IMR-90 (cell line): ENCODE measurements around the gene CPEB1. TPM values are rescaled to one million over a fixed set of nuclear protein-coding genes. Genes with fewer than 3 reads are reported as not detected.

Experiments
- ATAC-seq: fragments of 200-7000 bp; cut with Tn5 transposase; 2 replicates; pipeline ENCODE4 v1.9.1; 2020; ENCODE audit warnings: low read depth, mild to moderate bottlenecking, moderate library complexity
- BruUV-seq: library from RNA; stranded (reverse); fragments of 400-500 nt; replicated peaks from 2 replicates; lab custom pipeline; 2021; lab: Mats Ljungman, UMichigan
- CTCF ChIA-PET: fragments of 300-600 bp; formaldehyde crosslinking; extraction: SDS; loops from one replicate; lab custom pipeline; 2021; ENCODE audit warnings: antibody characterized with exemption; lab: Yijun Ruan, JAX
- POLR2A ChIA-PET: fragments of 300-600 bp; sonication (Branson Sonifier 250); formaldehyde crosslinking; loops from one replicate; lab custom pipeline; 2022; ENCODE audit warnings: antibody characterized with exemption; ENCODE audit not compliant: unreplicated experiment; lab: Charles Lee
- DNase-seq: peaks from one replicate; pipeline ENCODE4 v3.0.0; 2013
- H2AFZ ChIP-seq: replicated peaks from 2 replicates; pipeline ENCODE3; 2013; ENCODE audit warnings: low read length, mild to moderate bottlenecking; ENCODE audit not compliant: poor library complexity
- H2AK5ac ChIP-seq: 2 replicates; pipeline ENCODE4 v1.6.1; 2013; ENCODE audit warnings: low read depth, low read length, inconsistent platforms
- H2AK9ac ChIP-seq: replicated peaks from 2 replicates; pipeline ENCODE3; 2013; ENCODE audit warnings: mild to moderate bottlenecking, low read depth, low read length, moderate library complexity; ENCODE audit not compliant: poor library complexity
- H2BK120ac ChIP-seq: 2 replicates; pipeline ENCODE4 v1.6.1; 2013; ENCODE audit warnings: low read depth, low read length, inconsistent platforms
- H2BK15ac ChIP-seq: 3 replicates; pipeline ENCODE4 v1.6.1; 2013; ENCODE audit warnings: low read depth, low read length, inconsistent platforms
- H2BK20ac ChIP-seq: 2 replicates; pipeline ENCODE4 v1.6.1; 2013; ENCODE audit warnings: low read depth, mild to moderate bottlenecking, inconsistent platforms, low read length, moderate library complexity
- H2BK5ac ChIP-seq: 2 replicates; pipeline ENCODE4 v1.6.1; 2013; ENCODE audit warnings: mild to moderate bottlenecking, low read depth, low read length, inconsistent platforms; ENCODE audit not compliant: poor library complexity, severe bottlenecking
- H3K14ac ChIP-seq: replicated peaks from 2 replicates; pipeline ENCODE4 v1.6.1; 2013; ENCODE audit warnings: low read depth, low read length, inconsistent platforms
- H3K18ac ChIP-seq: 2 replicates; pipeline ENCODE4 v1.6.1; 2013; ENCODE audit warnings: low read depth, low read length, control low read depth
- H3K23ac ChIP-seq: 2 replicates; pipeline ENCODE4 v1.6.1; 2013; ENCODE audit warnings: low read depth, low read length, inconsistent platforms
- H3K27ac ChIP-seq: 2 replicates; pipeline ENCODE4 v1.5.1; 2013; ENCODE audit warnings: mild to moderate bottlenecking, control low read depth, low read length; ENCODE audit not compliant: insufficient read depth
- H3K27me3 ChIP-seq: 2 replicates; pipeline ENCODE4 v1.6.1; 2013; ENCODE audit warnings: low read length; ENCODE audit not compliant: control insufficient read depth, insufficient read depth
- H3K36me3 ChIP-seq: 2 replicates; pipeline ENCODE4 v1.6.1; 2013; ENCODE audit warnings: low read length, mixed read lengths; ENCODE audit not compliant: control insufficient read depth, insufficient read depth
- H3K4ac ChIP-seq: 2 replicates; pipeline ENCODE4 v1.6.1; 2013; ENCODE audit warnings: low read depth, low read length, inconsistent platforms
- H3K4me1 ChIP-seq: 2 replicates; pipeline ENCODE4 v1.6.1; 2013; ENCODE audit warnings: low read length, mixed read lengths; ENCODE audit not compliant: control insufficient read depth, insufficient read depth
- H3K4me2 ChIP-seq: 2 replicates; pipeline ENCODE4 v1.6.1; 2013; ENCODE audit warnings: low read depth, mild to moderate bottlenecking, control low read depth, low read length, moderate library complexity
- H3K4me3 ChIP-seq: 2 replicates; pipeline ENCODE4 v1.5.1; 2013; ENCODE audit warnings: low read depth, mild to moderate bottlenecking, control low read depth, low read length, moderate library complexity; ENCODE audit not compliant: insufficient read depth
- H3K56ac ChIP-seq: 2 replicates; pipeline ENCODE4 v1.6.1; 2013; ENCODE audit warnings: low read length, inconsistent platforms; ENCODE audit not compliant: insufficient read depth; ENCODE audit errors: extremely low read depth
- H3K79me1 ChIP-seq, 2 experiments: 2 replicates each; pipeline ENCODE4 v1.6.1; 2013; ENCODE audit warnings: low read length in 2 of 2, inconsistent platforms in 1 of 2, low read depth in 1 of 2
- H3K9ac ChIP-seq: 2 replicates; pipeline ENCODE4 v1.6.1; 2013; ENCODE audit warnings: low read depth, low read length, control low read depth
- H3K9me1 ChIP-seq: 2 replicates; pipeline ENCODE4 v1.6.1; 2013; ENCODE audit warnings: low read length, inconsistent platforms; ENCODE audit not compliant: insufficient read depth
- H3K9me3 ChIP-seq: 2 replicates; pipeline ENCODE4 v1.6.1; 2013; ENCODE audit warnings: low read length; ENCODE audit not compliant: control insufficient read depth, insufficient read depth
- H4K20me1 ChIP-seq: 2 replicates; pipeline ENCODE4 v1.6.1; 2013; ENCODE audit warnings: low read length, inconsistent platforms; ENCODE audit not compliant: insufficient read depth
- H4K5ac ChIP-seq: 2 replicates; pipeline ENCODE4 v1.6.1; 2013; ENCODE audit warnings: mild to moderate bottlenecking, low read depth, low read length, control low read depth
- H4K8ac ChIP-seq, 2 experiments: 2 replicates each; pipeline ENCODE4 v1.6.1; 2013; ENCODE audit warnings: low read depth in 2 of 2, low read length in 2 of 2, control low read depth in 1 of 2, inconsistent platforms in 1 of 2
- H4K91ac ChIP-seq: 2 replicates; pipeline ENCODE4 v1.6.1; 2013; ENCODE audit warnings: low read depth, low read length, inconsistent platforms; ENCODE audit not compliant: insufficient read depth
- BHLHE40 ChIP-seq: fragments of 150-350 bp; IDR thresholded peaks from 2 replicates; pipeline ENCODE4 v1.6.1; 2016; ENCODE audit warnings: mild to moderate bottlenecking, low read depth, low read length
- CEBPB ChIP-seq: IDR thresholded peaks from 2 replicates; pipeline ENCODE4 v1.6.1; 2012; ENCODE audit warnings: low read depth, low read length, improper control_type of control experiment
- MAFK ChIP-seq: IDR thresholded peaks from 2 replicates; pipeline ENCODE4 v1.6.1; 2012; ENCODE audit warnings: low read depth, low read length, improper control_type of control experiment
- MAZ ChIP-seq: IDR thresholded peaks from 2 replicates; pipeline ENCODE4 v1.6.1; 2012; ENCODE audit warnings: low read depth, mild to moderate bottlenecking, low read length, improper control_type of control experiment, moderate library complexity, borderline replicate concordance
- MXI1 ChIP-seq: IDR thresholded peaks from 2 replicates; pipeline ENCODE4 v1.6.1; 2012; ENCODE audit warnings: low read depth, mild to moderate bottlenecking, low read length, moderate library complexity, borderline replicate concordance
- NFE2L2 ChIP-seq: fragments of 150-350 bp; IDR thresholded peaks from 2 replicates; pipeline ENCODE4 v1.6.1; 2016; ENCODE audit warnings: low read depth, mild to moderate bottlenecking, low read length
- POLR2A ChIP-seq: IDR thresholded peaks from 2 replicates; pipeline ENCODE4 v1.6.1; 2012; ENCODE audit warnings: mild to moderate bottlenecking, low read depth, low read length
- USF2 ChIP-seq: fragments of 150-350 bp; IDR thresholded peaks from 2 replicates; pipeline ENCODE4 v1.6.1; 2017; ENCODE audit warnings: mild to moderate bottlenecking, antibody characterized with exemption, low read length, low read depth
- WGBS, 2 experiments: methylation state at CpG; one replicate each; pipeline versions ENCODE4 v1.1.5 to v1.1.7; 2013; ENCODE audit warnings: missing lambda C conversion rate in 2 of 2; ENCODE audit not compliant: insufficient read length in 1 of 2; ENCODE audit errors: extremely low coverage in 2 of 2; 5-methylcytosine and 5-hydroxymethylcytosine counted together
- dilution Hi-C: fragments of 300-500 bp; cut with HindIII; formaldehyde crosslinking; loops from one replicate; pipeline ENCODE4 v1.14.3; 2018; ENCODE audit warnings: low sequenced_read_pairs; ENCODE audit not compliant: unreplicated experiment
- in situ Hi-C: fragments of 300-500 bp; cut with MboI; formaldehyde crosslinking; loops from 3 replicates; pipeline ENCODE4 v1.14.3; 2019; ENCODE audit warnings: low sequenced_read_pairs, inconsistent platforms, mixed read lengths
- intact Hi-C: fragments of 100-400 bp; cut with micrococcal nuclease; formaldehyde crosslinking; loops from 2 replicates; pipeline ENCODE4 v1.10.0; 2022
- polyA plus RNA-seq, 3 experiments: library from polyadenylated mRNA; depleted of rRNA; stranded (reverse); fragments of >200 nt; gene quantifications; 2 replicates each; pipeline ENCODE4 v1.2.3, GENCODE V29; 2012; ENCODE audit warnings: low replicate concordance in 1 of 3
- total RNA-seq: library from RNA; depleted of rRNA; stranded (reverse); fragments of >200 nt; gene quantifications from 2 replicates; pipeline ENCODE4 v1.2.3, GENCODE V29; 2012

The CPEB1 gene
- total and polyA plus RNA-seq, 2 of the 4 experiments (the other 2 are of a cell fraction): 8.9 to 12.5 TPM

- Histone ChIP-seq H3K27ac (no peak overlapping the region), H2AFZ (no peak overlapping the region), H3K4me3 (no peak overlapping the region), H3K23ac (no peak overlapping the region), H3K4me2 (no peak overlapping the region), H3K56ac (no peak overlapping the region), H4K91ac (no peak overlapping the region), H2AK5ac (no peak overlapping the region), H3K14ac (no peak overlapping the region), H2BK5ac (no peak overlapping the region), H2BK15ac (no peak overlapping the region), H3K9me3 (no peaks in the 10 kb centered on the region), H4K20me1 (no peaks in the 10 kb centered on the region), H3K9ac (no peak overlapping the region), H2AK9ac (no peak overlapping the region), H3K4ac (no peak overlapping the region), H4K8ac (no peak overlapping the region), H4K5ac (no peak overlapping the region), H3K36me3 (no peaks in the 10 kb centered on the region), H2BK20ac (no peak overlapping the region), H3K9me1 (no peaks in the 10 kb centered on the region), H3K79me1 (no peaks in the 10 kb centered on the region), H3K18ac (no peak overlapping the region), H3K27me3 (no peaks in the 10 kb centered on the region), H3K4me1 (no peaks in the 10 kb centered on the region), H2BK120ac (no peak overlapping the region)
- no CpG with 5 or more reads among the region's 4 CpGs for WGBS, 2 experiments
- CTCF ChIA-PET: interaction anchor here (0.6 kb wide), 1 partner anchor 219 kb away, joined by 3 read pairs; no protein-coding TSS in a partner anchor
- POLR2A ChIA-PET: no interaction called here
- in situ Hi-C loops: no loop called here
- intact Hi-C loops: no loop called here
- TF ChIP-seq POLR2A (no peak), CEBPB (no peak), USF2 (no peak), MAZ (no peak), NFE2L2 (no peak), MXI1 (no peak), BHLHE40 (no peak), MAFK (no peak)
- DNase-seq (no peak), ATAC-seq (no peak)
- dilution Hi-C loops: no loop called here
- no TSS peak for BruUV-seq
These were observed 17.1 kb downstream of the CPEB1 start for GRCh38 chr15:82630033-82630432.
